HG03575 (cell line): Measurements from ENCODE around the gene HOXD3.

Experiments used
- ATAC-seq: cut with Tn5 transposase; IDR thresholded peaks from one replicate; pipeline ENCODE4 v1.9.1; 2021; ENCODE audit not compliant: unreplicated experiment, insufficient number of reproducible peaks, low FRiP score; ENCODE audit errors: extremely low read depth

Gene HOXD3

GRCh38 chr2:176189681-176190641 is 32.9 kb downstream of the HOXD3 start:
- no peak for ATAC-seq

DNA sequence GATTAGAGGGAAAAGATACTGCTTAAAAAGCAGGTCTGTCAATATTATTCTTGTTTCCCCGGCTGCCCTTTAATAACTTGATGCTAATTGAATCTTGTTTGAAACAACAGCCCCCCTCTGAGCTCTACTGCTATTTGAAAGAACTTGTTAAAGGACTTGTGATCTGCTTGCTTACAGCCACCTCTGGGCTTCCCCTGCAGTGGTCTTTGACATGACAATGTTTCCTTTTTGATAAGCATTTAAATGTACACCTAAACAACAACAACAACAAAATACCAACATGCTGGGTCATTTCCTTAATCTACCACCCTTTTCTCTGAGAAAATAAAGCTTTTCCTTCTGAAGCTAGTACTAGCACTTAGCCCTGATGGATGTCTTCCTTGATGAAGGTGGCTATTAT is 35.2 kb downstream of the HOXD3 start:
- no peak for ATAC-seq

DNA sequence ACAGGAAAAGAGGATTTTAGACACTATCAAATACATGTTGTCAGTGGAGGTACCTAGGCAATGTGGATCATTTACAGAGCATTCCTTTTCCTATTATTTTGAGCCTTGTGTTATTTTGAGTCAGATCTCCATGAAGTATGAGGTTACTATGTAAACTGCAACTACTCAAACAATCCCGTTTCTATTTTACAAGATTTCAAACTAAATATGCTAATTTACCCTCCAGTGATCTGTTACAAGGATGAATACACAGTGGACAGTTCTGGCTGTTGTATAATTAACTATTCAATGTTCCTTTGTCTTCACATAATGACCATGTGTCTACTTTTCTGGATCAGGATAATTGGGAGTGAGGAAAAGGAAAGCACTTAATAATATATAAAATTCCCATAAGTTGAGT is 35.9 kb downstream of the HOXD3 start:
- no peak for ATAC-seq

DNA sequence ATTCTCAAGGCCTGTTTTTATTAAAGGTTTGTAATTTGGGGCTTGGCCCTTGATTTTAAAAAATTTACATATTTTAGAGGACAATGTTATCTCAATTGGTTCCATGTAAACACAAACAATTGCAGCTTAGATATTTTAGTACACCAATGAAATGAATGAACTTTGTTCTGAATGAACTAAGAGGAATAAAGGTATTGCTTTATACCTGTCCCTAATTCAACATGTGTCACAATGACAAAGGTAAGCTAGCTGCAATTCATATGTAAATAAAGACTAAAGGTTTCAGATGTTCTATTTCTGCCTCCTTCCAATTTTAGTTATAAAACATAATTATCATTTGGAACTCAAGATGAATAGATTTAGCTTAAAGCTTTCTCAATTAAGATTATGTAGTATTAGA is 42.8 kb downstream of the HOXD3 start:
- no peak for ATAC-seq

GRCh38 chr2:176200971-176201370 is 43.9 kb downstream of the HOXD3 start:
- ATAC-seq: no peak

DNA sequence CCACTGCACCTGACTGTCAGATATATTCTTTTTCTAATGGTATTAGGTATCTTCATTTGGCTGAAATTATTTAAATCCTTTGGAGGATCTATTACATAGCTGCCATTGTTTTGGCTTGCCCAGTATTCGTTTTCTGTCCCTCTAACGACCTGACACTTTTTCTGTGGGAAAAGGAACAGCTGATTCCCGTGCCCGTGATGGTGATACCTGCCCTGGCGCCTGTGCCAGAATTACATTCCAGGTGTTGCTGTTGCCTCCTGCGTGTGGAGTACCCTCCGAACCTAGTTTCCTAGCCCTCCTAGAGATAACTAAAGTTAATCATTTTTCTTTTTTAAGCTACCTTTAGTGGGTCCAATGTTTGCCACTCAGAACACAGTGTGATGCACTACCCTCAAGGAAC is 45.4 kb downstream of the HOXD3 start:
- ATAC-seq: no peak

GRCh38 chr2:176205126-176205525 is 48.0 kb downstream of the HOXD3 start:
- no peak for ATAC-seq

- no peak for ATAC-seq
Observed at GRCh38 chr2:176206136-176206535, 49.0 kb downstream of the HOXD3 start.

- no peak for ATAC-seq
Observed at GRCh38 chr2:176206682-176207081, 49.6 kb downstream of the HOXD3 start.

DNA sequence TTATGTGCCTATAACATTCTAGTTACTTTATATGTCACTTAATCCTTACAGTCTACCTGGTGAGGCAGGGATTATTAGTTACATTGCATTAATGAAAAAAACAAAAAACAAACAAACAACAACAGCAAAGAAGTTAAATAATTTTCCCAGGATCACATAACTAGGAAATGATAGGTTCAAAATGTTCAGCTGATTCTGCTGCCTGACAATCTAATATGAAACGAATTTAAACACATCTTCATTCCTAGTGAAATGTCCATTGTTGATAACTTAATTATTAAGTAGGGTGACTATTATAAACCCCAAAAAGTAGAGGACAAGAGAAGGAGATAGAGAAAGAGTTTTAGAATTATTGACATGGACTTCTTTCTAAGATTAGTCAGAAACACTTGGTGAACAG is 54.0 kb downstream of the HOXD3 start:
- no peak for ATAC-seq

DNA sequence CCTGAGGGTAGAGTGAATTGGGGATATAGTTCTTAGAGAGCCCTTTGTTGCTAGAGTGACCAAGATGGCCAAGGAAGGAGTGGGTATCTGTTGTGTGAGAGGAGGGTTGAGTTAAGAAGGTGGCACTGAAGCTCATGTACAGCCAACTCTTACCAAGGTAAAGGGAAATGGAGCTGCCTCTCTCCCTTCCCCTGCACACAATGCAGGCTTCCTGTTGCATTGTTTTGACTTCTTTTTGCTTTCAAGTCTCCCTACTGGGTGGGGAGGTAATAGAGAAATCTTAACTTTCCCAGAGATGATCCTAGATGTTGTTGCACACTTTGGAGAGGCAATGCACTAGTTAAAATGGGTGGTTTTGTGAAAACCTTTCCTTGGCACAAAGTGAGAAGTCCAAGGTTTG is 55.2 kb downstream of the HOXD3 start:
- no peak for ATAC-seq

GRCh38 chr2:176213406-176213805 is 56.3 kb downstream of the HOXD3 start:
- no peak for ATAC-seq
